ENCODE results near the gene C8B.

C8B gene

DNA sequence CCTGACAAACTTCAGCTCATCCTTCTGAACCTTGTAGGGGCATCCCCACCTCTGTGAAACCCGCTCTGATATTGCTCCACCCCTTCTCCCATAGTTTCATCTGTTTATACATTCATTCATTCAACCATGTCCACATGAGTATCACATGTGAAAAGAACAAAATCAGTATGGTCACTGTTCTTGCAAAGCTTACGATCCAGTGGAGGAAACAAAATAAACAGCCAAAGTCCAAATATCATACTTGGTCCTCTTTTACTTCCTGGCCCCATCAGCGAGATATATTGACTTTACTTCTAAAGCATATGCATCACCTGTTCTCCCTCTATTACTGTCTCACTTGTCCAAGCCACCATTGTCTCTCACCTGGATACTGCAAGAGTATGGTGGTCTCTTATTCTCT is 75.6 kb downstream of the C8B start:
- TF ChIP-seq, protein P1, sequence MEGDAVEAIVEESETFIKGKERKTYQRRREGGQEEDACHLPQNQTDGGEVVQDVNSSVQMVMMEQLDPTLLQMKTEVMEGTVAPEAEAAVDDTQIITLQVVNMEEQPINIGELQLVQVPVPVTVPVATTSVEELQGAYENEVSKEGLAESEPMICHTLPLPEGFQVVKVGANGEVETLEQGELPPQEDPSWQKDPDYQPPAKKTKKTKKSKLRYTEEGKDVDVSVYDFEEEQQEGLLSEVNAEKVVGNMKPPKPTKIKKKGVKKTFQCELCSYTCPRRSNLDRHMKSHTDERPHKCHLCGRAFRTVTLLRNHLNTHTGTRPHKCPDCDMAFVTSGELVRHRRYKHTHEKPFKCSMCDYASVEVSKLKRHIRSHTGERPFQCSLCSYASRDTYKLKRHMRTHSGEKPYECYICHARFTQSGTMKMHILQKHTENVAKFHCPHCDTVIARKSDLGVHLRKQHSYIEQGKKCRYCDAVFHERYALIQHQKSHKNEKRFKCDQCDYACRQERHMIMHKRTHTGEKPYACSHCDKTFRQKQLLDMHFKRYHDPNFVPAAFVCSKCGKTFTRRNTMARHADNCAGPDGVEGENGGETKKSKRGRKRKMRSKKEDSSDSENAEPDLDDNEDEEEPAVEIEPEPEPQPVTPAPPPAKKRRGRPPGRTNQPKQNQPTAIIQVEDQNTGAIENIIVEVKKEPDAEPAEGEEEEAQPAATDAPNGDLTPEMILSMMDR (IDR thresholded peaks at IDR 0.05; ENCODE audit: extremely low read depth, missing control alignments): no peak
- DNase-seq (ENCODE audit: low spot score): no peak

DNA sequence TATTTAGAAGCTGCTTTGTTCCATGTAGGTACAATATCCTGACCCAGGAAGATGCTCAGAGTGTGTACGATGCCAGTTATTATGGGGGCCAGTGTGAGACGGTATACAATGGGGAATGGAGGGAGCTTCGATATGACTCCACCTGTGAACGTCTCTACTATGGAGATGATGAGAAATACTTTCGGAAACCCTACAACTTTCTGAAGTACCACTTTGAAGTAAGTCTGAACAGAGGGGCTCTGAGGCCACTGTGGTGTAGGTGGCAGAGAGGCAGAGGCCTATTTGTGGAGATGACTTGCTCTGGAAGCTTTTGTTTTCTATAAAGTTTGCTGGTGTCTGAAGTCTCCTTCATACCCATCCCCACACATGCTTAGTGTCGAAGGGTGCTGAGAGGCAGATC is 84.4 kb downstream of the C8B start:
- no peak for DNase-seq (ENCODE audit: low spot score)
- TF ChIP-seq, protein P1 (IDR thresholded peaks at IDR 0.05; ENCODE audit: extremely low read depth, missing control alignments): no peak

DNA sequence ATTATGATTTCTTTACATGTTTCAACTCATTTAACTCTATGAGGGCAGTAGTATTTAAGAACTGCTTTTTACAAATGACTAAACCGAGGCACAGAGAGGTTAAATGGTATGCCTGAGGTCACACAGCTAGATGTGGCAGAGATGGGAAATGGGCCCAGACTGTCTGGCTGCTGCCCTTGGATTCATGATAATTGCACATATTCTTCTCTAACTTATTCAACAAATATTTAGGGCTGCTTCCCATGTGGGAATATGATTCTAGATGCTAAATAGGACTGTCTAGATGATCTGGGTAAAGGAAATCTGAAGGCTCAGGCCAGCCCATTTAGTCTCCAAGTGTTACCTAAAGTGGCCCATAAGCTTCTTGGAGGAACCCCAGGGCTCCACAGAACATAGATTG is 85.0 kb downstream of the C8B start:
- DNase-seq (ENCODE audit: low spot score): no peak
- TF ChIP-seq, protein P1 (IDR thresholded peaks at IDR 0.05; ENCODE audit: extremely low read depth, missing control alignments): no peak

Data from GM20000 (cell line).